MCF 10A (cell line): ENCODE measurements around the gene ANKIB1. TPM values are rescaled to one million over a fixed set of nuclear protein-coding genes. Genes with fewer than 3 reads are reported as not detected.

Experiments used
- BruUV-seq: library from RNA; stranded (reverse); fragments of 400-500 nt; replicated peaks from 2 replicates; lab custom pipeline; 2021; lab: Mats Ljungman, UMichigan
- CTCF ChIA-PET: fragments of 300-600 bp; sonication (Branson Sonifier 250); formaldehyde crosslinking; extraction: SDS; loops from one replicate; lab custom pipeline; 2021; ENCODE audit warnings: antibody characterized with exemption, inconsistent platforms; lab: Yijun Ruan, JAX
- POLR2A ChIA-PET: fragments of 300-600, 350-650 bp; sonication (Branson Sonifier 250); formaldehyde crosslinking; extraction: SDS; loops from one replicate; lab custom pipeline; 2020; ENCODE audit warnings: antibody characterized with exemption, inconsistent platforms; lab: Yijun Ruan, JAX
- DNase-seq: peaks from one replicate; pipeline ENCODE4 v3.0.0-alpha.2; 2018; ENCODE audit not compliant: unreplicated experiment
- H3K27ac Mint-ChIP-seq: one replicate; pipeline ENCODE4 v1.8.0; 2022; ENCODE audit warnings: mild to moderate bottlenecking, low read depth, mixed read lengths; ENCODE audit not compliant: unreplicated experiment
- H3K27me3 Mint-ChIP-seq: one replicate; pipeline ENCODE4 v1.8.0; 2022; ENCODE audit warnings: mixed read lengths; ENCODE audit not compliant: insufficient read depth, unreplicated experiment
- H3K36me3 Mint-ChIP-seq: one replicate; pipeline ENCODE4 v1.8.0; 2022; ENCODE audit warnings: mild to moderate bottlenecking, moderate library complexity, mixed read lengths; ENCODE audit not compliant: insufficient read depth, unreplicated experiment
- H3K4me1 Mint-ChIP-seq: one replicate; pipeline ENCODE4 v1.8.0; 2022; ENCODE audit warnings: mixed read lengths; ENCODE audit not compliant: insufficient read depth, unreplicated experiment
- H3K4me3 Mint-ChIP-seq: one replicate; pipeline ENCODE4 v1.8.0; 2022; ENCODE audit warnings: mild to moderate bottlenecking, moderate library complexity, mixed read lengths; ENCODE audit not compliant: unreplicated experiment
- H3K9me3 Mint-ChIP-seq: one replicate; pipeline ENCODE4 v1.8.0; 2022; ENCODE audit warnings: mixed read lengths; ENCODE audit not compliant: unreplicated experiment
- intact Hi-C: fragments of 100-400 bp; cut with micrococcal nuclease; formaldehyde crosslinking; loops from 2 replicates; pipeline ENCODE4 v1.14.1; 2022
- total RNA-seq: library from RNA; stranded (reverse); gene quantifications from 2 replicates; pipeline ENCODE4 v1.2.3, GENCODE V29; 2022
- TF ChIP-seq, protein P1 (sequence below): fragments of 200-600 bp; IDR thresholded peaks from one replicate; pipeline ENCODE4 v1.8.0; 2022; ENCODE audit warnings: antibody characterized with exemption, mild to moderate bottlenecking; ENCODE audit not compliant: unreplicated experiment

ANKIB1 gene
- total RNA-seq, 1 experiment from 2014 or later, result 33.0 TPM

- Mint-ChIP-seq H3K36me3 (peaks cover 27% of the 10 kb centered on the region), H3K4me1 (no peaks in the 10 kb centered on the region), H3K9me3 (no peaks in the 10 kb centered on the region), H3K4me3 (no peak overlapping the region), H3K27ac (no peak overlapping the region), H3K27me3 (no peaks in the 10 kb centered on the region)
- POLR2A ChIA-PET, result interaction anchor here (0.7 kb wide), 1 partner anchor 316 kb away, joined by 3 read pairs; no protein-coding TSS in a partner anchor
- intact Hi-C loops, result no loop called here
- no TSS peak for BruUV-seq
- TF ChIP-seq, protein P1, sequence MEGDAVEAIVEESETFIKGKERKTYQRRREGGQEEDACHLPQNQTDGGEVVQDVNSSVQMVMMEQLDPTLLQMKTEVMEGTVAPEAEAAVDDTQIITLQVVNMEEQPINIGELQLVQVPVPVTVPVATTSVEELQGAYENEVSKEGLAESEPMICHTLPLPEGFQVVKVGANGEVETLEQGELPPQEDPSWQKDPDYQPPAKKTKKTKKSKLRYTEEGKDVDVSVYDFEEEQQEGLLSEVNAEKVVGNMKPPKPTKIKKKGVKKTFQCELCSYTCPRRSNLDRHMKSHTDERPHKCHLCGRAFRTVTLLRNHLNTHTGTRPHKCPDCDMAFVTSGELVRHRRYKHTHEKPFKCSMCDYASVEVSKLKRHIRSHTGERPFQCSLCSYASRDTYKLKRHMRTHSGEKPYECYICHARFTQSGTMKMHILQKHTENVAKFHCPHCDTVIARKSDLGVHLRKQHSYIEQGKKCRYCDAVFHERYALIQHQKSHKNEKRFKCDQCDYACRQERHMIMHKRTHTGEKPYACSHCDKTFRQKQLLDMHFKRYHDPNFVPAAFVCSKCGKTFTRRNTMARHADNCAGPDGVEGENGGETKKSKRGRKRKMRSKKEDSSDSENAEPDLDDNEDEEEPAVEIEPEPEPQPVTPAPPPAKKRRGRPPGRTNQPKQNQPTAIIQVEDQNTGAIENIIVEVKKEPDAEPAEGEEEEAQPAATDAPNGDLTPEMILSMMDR, result no peak
- CTCF ChIA-PET, result no interaction called here
- no peak for DNase-seq
Observed at GRCh38 chr7:92360387-92360786, 114.6 kb downstream of the ANKIB1 start.

DNA sequence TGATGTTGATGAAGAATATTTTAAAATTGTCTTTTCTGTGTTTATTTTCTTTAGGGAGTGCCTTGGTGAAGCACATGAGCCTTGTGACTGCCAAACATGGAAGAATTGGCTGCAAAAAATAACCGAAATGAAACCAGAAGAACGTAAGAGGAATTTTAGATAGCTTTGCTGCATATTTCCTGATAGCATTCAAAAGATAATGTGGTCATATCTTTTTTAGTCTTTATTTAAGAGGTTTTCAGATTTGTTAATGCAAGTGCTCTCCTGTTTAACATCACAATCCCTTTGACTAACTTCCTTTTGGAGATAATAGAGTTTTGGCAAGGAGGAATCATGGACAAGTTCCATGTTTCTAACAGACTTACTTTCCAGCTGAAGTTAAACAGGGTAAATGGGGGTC, 116.4 kb downstream of the ANKIB1 start:
- H3K4me3 Mint-ChIP-seq, result no peak overlapping the region
- no peak for DNase-seq
- no peaks in the 10 kb centered on the region for H3K9me3 Mint-ChIP-seq
- POLR2A ChIA-PET, result no interaction called here
- TF ChIP-seq, protein P1, result no peak
- no peak overlapping the region for H3K27ac Mint-ChIP-seq
- CTCF ChIA-PET, result no interaction called here
- H3K27me3 Mint-ChIP-seq, result no peaks in the 10 kb centered on the region
- peaks cover 9% of the 10 kb centered on the region for H3K4me1 Mint-ChIP-seq
- H3K36me3 Mint-ChIP-seq, result peaks cover 40% of the 10 kb centered on the region
- intact Hi-C loops, result no loop called here
- BruUV-seq, result no TSS peak

DNA sequence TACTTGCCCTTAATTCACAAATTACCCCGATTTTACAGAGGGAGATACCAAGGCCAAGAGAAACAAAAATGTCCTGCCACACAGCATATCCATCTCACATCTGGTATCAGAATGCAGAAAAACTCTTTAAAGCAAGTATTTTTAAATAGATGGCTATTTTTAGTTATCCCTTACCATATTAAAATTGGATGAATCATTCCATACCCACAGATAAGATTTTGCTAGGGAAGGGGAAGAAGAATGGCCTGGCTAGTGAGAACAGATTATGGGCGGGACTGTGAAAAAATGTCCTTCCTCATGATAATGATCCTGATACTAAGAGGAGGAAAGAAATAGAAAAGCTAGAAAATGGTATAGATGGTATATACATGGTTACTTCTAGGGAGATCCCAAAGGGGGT, 121.0 kb downstream of the ANKIB1 start:
- TF ChIP-seq, protein P1, result no peak
- intact Hi-C loops, result no loop called here
- BruUV-seq, result no TSS peak
- H3K27me3 Mint-ChIP-seq, result no peaks in the 10 kb centered on the region
- no peak for DNase-seq
- peaks cover 44% of the 10 kb centered on the region for H3K36me3 Mint-ChIP-seq
- ChIA-PET CTCF (interaction anchor here (0.7 kb wide), 1 partner anchor 30 kb away, joined by 3 read pairs; no protein-coding TSS in a partner anchor), POLR2A (no interaction called here)
- H3K4me3 Mint-ChIP-seq, result no peak overlapping the region
- peaks cover 9% of the 10 kb centered on the region for H3K4me1 Mint-ChIP-seq
- no peak overlapping the region for H3K27ac Mint-ChIP-seq
- H3K9me3 Mint-ChIP-seq, result no peaks in the 10 kb centered on the region

GRCh38 chr7:92368741-92369140, 123.0 kb downstream of the ANKIB1 start:
- TF ChIP-seq, protein P1, result no peak
- no peak for DNase-seq
- H3K27me3 Mint-ChIP-seq, result no peaks in the 10 kb centered on the region
- BruUV-seq, result no TSS peak
- ChIA-PET POLR2A (no interaction called here), CTCF (interaction anchor here (0.6 to 0.9 kb wide), 2 partner anchors 66 to 235 kb away, joined by 3 to 4 read pairs; no protein-coding TSS in a partner anchor)
- peaks cover 27% of the 10 kb centered on the region for H3K36me3 Mint-ChIP-seq
- H3K4me1 Mint-ChIP-seq, result peaks cover 9% of the 10 kb centered on the region
- intact Hi-C loops, result no loop called here
- H3K4me3 Mint-ChIP-seq, result no peak overlapping the region
- H3K27ac Mint-ChIP-seq, result no peak overlapping the region
- H3K9me3 Mint-ChIP-seq, result no peaks in the 10 kb centered on the region
